Measurements from ENCODE around the gene CD300H. TPM values are rescaled to one million over a fixed set of nuclear protein-coding genes. Genes with fewer than 3 reads are reported as not detected.
"Not testable (repeated sequence)": the region's sequence is repeated elsewhere in the genome, so short reads cannot be mapped to it uniquely, and the experiment has no call there.

CD300H gene
- polyA plus RNA-seq, 6 donors from 2014 or later, result 0.94 to 1.1 TPM; not detected in 4

GRCh38 chr17:74518413-74518981 is 48.8 kb downstream of the CD300H start:
- not testable (repeated sequence) for DNase-seq; ATAC-seq (ENCODE audit: low read depth in 2 of 2); H3K4me3 Mint-ChIP-seq
- H3K27me3 Mint-ChIP-seq, result peaks cover 14 to 27% (median 20%) of the 10 kb centered on the region in 3 donors
- peak overlapping the region in 1 of 6 donors; percentile 81 for H3K27ac Mint-ChIP-seq
- peaks cover 15 to 36% (median 34%) of the 10 kb centered on the region in 3 donors for H3K4me1 Mint-ChIP-seq
- peaks cover 13 to 29% (median 25%) of the 10 kb centered on the region in 7 donors for H3K9me3 Mint-ChIP-seq
- peaks cover 0 to 19% of the 10 kb centered on the region in 2 donors for H3K36me3 Mint-ChIP-seq

GRCh38 chr17:74516561-74517328 is 50.6 kb downstream of the CD300H start:
- H3K4me1 Mint-ChIP-seq, result peaks cover 21 to 47% (median 45%) of the 10 kb centered on the region in 3 donors
- DNase-seq (no peak), ATAC-seq (ENCODE audit: low read depth in 2 of 2) (no peak)
- H3K4me3 Mint-ChIP-seq, result no peak overlapping the region
- H3K27ac Mint-ChIP-seq, result peak overlapping the region in 2 of 6 donors; percentile 42 to 52
- peaks cover 0 to 13% of the 10 kb centered on the region in 2 donors for H3K36me3 Mint-ChIP-seq
- H3K9me3 Mint-ChIP-seq, result peaks cover 13 to 29% (median 25%) of the 10 kb centered on the region in 7 donors
- peaks cover 14 to 21% (median 14%) of the 10 kb centered on the region in 3 donors for H3K27me3 Mint-ChIP-seq

- no peak for DNase-seq
- peaks cover 0 to 13% of the 10 kb centered on the region in 2 donors for H3K36me3 Mint-ChIP-seq
- H3K4me1 Mint-ChIP-seq, result peaks cover 20 to 40% (median 37%) of the 10 kb centered on the region in 3 donors
- H3K4me3 Mint-ChIP-seq, result no peak overlapping the region
- H3K27me3 Mint-ChIP-seq, result peaks cover 13 to 21% (median 16%) of the 10 kb centered on the region in 3 donors
- H3K27ac Mint-ChIP-seq, result peak overlapping the region in 1 of 6 donors; percentile 57
- no peak for ATAC-seq (ENCODE audit: low read depth in 2 of 2)
- H3K9me3 Mint-ChIP-seq, result peaks cover 13 to 29% (median 25%) of the 10 kb centered on the region in 7 donors
These were observed 51.4 kb downstream of the CD300H start for GRCh38 chr17:74515941-74516340.

GRCh38 chr17:74514632-74515334 is 52.5 kb downstream of the CD300H start:
- Mint-ChIP-seq H3K27me3 (peaks cover 11 to 21% (median 12%) of the 10 kb centered on the region in 3 donors), H3K4me3 (peak overlapping the region in 6 of 8 donors; percentile 30 to 91 (median 62)), H3K9me3 (peaks cover 13 to 29% (median 25%) of the 10 kb centered on the region in 7 donors), H3K27ac (peak overlapping the region; percentile 95 to 100 (median 99)), H3K36me3 (peaks cover 0 to 13% of the 10 kb centered on the region in 2 donors), H3K4me1 (peaks cover 17 to 28% (median 25%) of the 10 kb centered on the region in 3 donors)
- DNase-seq (no peak), ATAC-seq (ENCODE audit: low read depth in 2 of 2) (peak; percentile 48 to 56)

GRCh38 chr17:74513987-74514631 is 53.2 kb downstream of the CD300H start:
- peaks cover 0 to 13% of the 10 kb centered on the region in 2 donors for H3K36me3 Mint-ChIP-seq
- H3K4me1 Mint-ChIP-seq, result peaks cover 17 to 25% (median 25%) of the 10 kb centered on the region in 3 donors
- H3K9me3 Mint-ChIP-seq, result peaks cover 13 to 25% (median 22%) of the 10 kb centered on the region in 7 donors
- peaks cover 11 to 21% (median 12%) of the 10 kb centered on the region in 3 donors for H3K27me3 Mint-ChIP-seq
- DNase-seq (peak; percentile 59), ATAC-seq (ENCODE audit: low read depth in 2 of 2) (peak; percentile 47 to 54)
- H3K27ac Mint-ChIP-seq, result peak overlapping the region; percentile 95 to 100 (median 99)
- peak overlapping the region; percentile 26 to 91 (median 46) for H3K4me3 Mint-ChIP-seq

DNA sequence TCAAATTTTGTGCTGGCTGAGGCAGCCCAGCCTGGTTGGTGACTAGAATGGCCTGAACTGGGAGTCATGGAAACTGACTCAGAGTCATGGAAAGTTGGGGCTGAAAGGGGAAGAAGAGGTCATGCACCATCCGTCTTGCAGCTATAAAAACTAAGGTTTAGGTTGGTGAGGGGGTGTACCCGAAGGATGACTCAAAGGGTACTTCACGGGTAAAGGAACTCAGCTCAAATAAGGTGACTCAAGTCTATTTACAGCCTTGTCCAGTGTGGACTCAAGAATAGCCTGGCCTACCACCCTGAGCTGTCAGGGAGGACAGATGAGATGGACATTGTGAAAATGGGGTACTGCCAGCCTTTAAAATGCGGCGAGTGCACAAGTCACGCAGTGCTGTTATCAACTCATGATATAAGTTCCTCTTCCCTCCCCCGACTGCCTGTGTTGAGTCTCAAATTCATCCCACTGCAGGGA is 54.7 kb downstream of the CD300H start:
- H3K27ac Mint-ChIP-seq, result peak overlapping the region; percentile 16 to 100 (median 80)
- DNase-seq, result no peak
- H3K36me3 Mint-ChIP-seq, result peaks cover 0 to 13% of the 10 kb centered on the region in 2 donors
- ATAC-seq (ENCODE audit: low read depth in 2 of 2), result peak in 1 of 2 donors; percentile 33
- H3K4me3 Mint-ChIP-seq, result peak overlapping the region in 5 of 8 donors; percentile 3 to 83 (median 44)
- peaks cover 9 to 15% (median 13%) of the 10 kb centered on the region in 7 donors for H3K9me3 Mint-ChIP-seq
- peaks cover 17 to 25% (median 25%) of the 10 kb centered on the region in 3 donors for H3K4me1 Mint-ChIP-seq
- H3K27me3 Mint-ChIP-seq, result peaks cover 11 to 21% (median 12%) of the 10 kb centered on the region in 3 donors

GRCh38 chr17:74512036-74512435 is 55.3 kb downstream of the CD300H start:
- peaks cover 17 to 25% (median 25%) of the 10 kb centered on the region in 3 donors for H3K4me1 Mint-ChIP-seq

More at GRCh38 chr17:74512036-74512435, 55.3 kb downstream of the CD300H start:
- Mint-ChIP-seq H3K27me3 (peaks cover 11 to 21% (median 12%) of the 10 kb centered on the region in 3 donors), H3K4me3 (no peak overlapping the region), H3K9me3 (peaks cover 9 to 15% (median 12%) of the 10 kb centered on the region in 7 donors), H3K36me3 (peaks cover 0 to 13% of the 10 kb centered on the region in 2 donors), H3K27ac (peak overlapping the region in 2 of 6 donors; percentile 77 to 100)
- ATAC-seq (ENCODE audit: low read depth in 2 of 2) (no peak), DNase-seq (no peak)

Other genes starting within 250 kb of the CD300H start
- gene KIF19, start 241.3 kb downstream of the CD300H start, polyA plus RNA-seq (ENCODE audit: low read depth in 6 of 6), result not detected
- not detected for gene BTBD17, start 205.6 kb downstream of the CD300H start, polyA plus RNA-seq (ENCODE audit: low read depth in 6 of 6)
- gene GPR142, start 200.0 kb downstream of the CD300H start, polyA plus RNA-seq (ENCODE audit: low read depth in 6 of 6), result not detected
- gene GPRC5C, start 135.4 kb downstream of the CD300H start, polyA plus RNA-seq (ENCODE audit: low read depth in 6 of 6), result under 1 TPM in 2 of 6 donors, not detected in 4; 0.20 to 0.48 TPM
- 1 to 10 TPM in 5 of 6 donors, not detected in 1; 1.2 to 2.3 (median 1.6) TPM for gene CD300A, start 100.9 kb downstream of the CD300H start, polyA plus RNA-seq (ENCODE audit: low read depth in 6 of 6)
- gene CD300LB, start 36.0 kb downstream of the CD300H start, polyA plus RNA-seq (ENCODE audit: low read depth in 6 of 6), result under 1 TPM in 3 of 6 donors, not detected in 3; 0.14 to 0.60 (median 0.24) TPM
- gene CD300C, start 21.4 kb downstream of the CD300H start, polyA plus RNA-seq (ENCODE audit: low read depth in 6 of 6), result 1 to 10 TPM in 1 of 6 donors, under 1 TPM in 4, not detected in 1; 0.20 to 1.5 (median 0.25) TPM
- not detected for gene CD300LD, start 24.8 kb upstream of the CD300H start, polyA plus RNA-seq (ENCODE audit: low read depth in 6 of 6)
- under 1 TPM in 3 of 6 donors, not detected in 3; 0.06 to 0.69 (median 0.18) TPM for gene CD300E, start 56.2 kb upstream of the CD300H start, polyA plus RNA-seq (ENCODE audit: low read depth in 6 of 6)
- gene CD300LF, start 145.4 kb upstream of the CD300H start, polyA plus RNA-seq (ENCODE audit: low read depth in 6 of 6), result 1 to 10 TPM in 2 of 6 donors, under 1 TPM in 4; 0.22 to 3.2 (median 0.43) TPM
- gene RAB37, start 169.7 kb upstream of the CD300H start, polyA plus RNA-seq (ENCODE audit: low read depth in 6 of 6), result 10 to 100 TPM; 49.2 to 85.5 (median 56.4) TPM
- gene NHERF1, start 181.1 kb upstream of the CD300H start, polyA plus RNA-seq (ENCODE audit: low read depth in 6 of 6), result 100 to 1,000 TPM in 3 of 6 donors, 10 to 100 TPM in 3; 66.4 to 122 (median 95.9) TPM
- 10 to 100 TPM in 5 of 6 donors, 1 to 10 TPM in 1; 9.6 to 29.0 (median 15.6) TPM for gene NAT9, start 208.8 kb upstream of the CD300H start, polyA plus RNA-seq (ENCODE audit: low read depth in 6 of 6)

All from naive B cell (primary cell).